ENCODE data around the gene LMF2.

The LMF2 gene

DNA sequence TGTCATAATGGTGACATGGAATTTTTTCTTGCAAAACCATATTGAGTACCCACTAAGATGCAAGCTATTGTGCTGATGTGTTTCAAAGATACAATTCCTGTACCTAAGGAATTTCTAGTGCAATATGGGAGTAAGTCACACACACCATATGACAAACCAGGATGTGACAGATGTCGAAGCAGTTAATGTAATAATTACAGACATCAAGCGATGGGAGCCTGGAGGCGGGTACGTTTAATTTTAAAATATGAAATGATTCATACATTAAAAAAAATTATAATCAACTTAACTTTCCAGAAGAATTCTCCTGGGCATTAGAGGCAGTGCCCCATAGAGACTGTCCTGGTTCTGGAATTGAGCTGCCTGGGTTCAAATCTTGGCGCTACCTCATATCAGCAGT, 49.2 kb upstream of the LMF2 start:
- POLR2A ChIA-PET = no interaction called here
- Histone ChIP-seq H3K27ac (ENCODE audit: extremely low read depth, low read depth, low read length) (no peak overlapping the region), H3K4me1 (ENCODE audit: control insufficient read depth, insufficient read depth, low read length) (no peaks in the 10 kb centered on the region), H3K4me3 (ENCODE audit: low read depth, low read length) (no peak overlapping the region), H3K36me3 (ENCODE audit: control insufficient read depth in 2 of 2, insufficient read depth in 1 of 2, low read length in 2 of 2) (no peaks in the 10 kb centered on the region), H3K9me3 (ENCODE audit: control insufficient read depth, insufficient read depth, low read depth, low read length) (no peaks in the 10 kb centered on the region)
- TF ChIP-seq ZNF266 (tag by site-specific recombination; IDR thresholded peaks at IDR 0.05; ENCODE audit: low read depth) (no peak), SP2 (tag by site-specific recombination; IDR thresholded peaks at IDR 0.05) (no peak), ZNF521 (tag by site-specific recombination; IDR thresholded peaks at IDR 0.05) (no peak), ZNF747 (tag by site-specific recombination; IDR thresholded peaks at IDR 0.05) (no peak), ZNF169 (tag by site-specific recombination; IDR thresholded peaks at IDR 0.05) (no peak), PRDM1 (tag by site-specific recombination; IDR thresholded peaks at IDR 0.05) (no peak), ZNF843 (tag by site-specific recombination; IDR thresholded peaks at IDR 0.05) (no peak), REPIN1 (tag by site-specific recombination; IDR thresholded peaks at IDR 0.05; ENCODE audit: low read depth) (no peak), ZNF174 (tag by site-specific recombination; IDR thresholded peaks at IDR 0.05) (no peak), ZNF610 (tag by site-specific recombination; IDR thresholded peaks at IDR 0.05; ENCODE audit: borderline replicate concordance) (no peak), ZNF626 (tag by site-specific recombination; IDR thresholded peaks at IDR 0.05) (no peak), ZEB2 (tag by site-specific recombination; IDR thresholded peaks at IDR 0.05) (no peak), ZNF560 (tag by site-specific recombination; IDR thresholded peaks at IDR 0.05; ENCODE audit: borderline replicate concordance) (no peak)
- TF ChIP-seq, protein P1, sequence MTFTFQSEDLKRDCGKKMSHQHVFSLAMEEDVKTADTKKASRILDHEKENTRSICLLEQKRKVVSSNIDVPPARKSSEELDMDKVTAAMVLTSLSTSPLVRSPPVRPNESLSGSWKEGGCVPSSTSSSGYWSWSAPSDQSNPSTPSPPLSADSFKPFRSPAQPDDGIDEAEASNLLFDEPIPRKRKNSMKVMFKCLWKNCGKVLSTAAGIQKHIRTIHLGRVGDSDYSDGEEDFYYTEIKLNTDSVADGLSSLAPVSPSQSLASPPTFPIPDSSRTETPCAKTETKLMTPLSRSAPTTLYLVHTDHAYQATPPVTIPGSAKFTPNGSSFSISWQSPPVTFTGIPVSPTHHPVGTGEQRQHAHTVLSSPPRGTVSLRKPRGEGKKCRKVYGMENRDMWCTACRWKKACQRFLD (tag by site-specific recombination; IDR thresholded peaks at IDR 0.05) = no peak
- TF ChIP-seq, protein P2, sequence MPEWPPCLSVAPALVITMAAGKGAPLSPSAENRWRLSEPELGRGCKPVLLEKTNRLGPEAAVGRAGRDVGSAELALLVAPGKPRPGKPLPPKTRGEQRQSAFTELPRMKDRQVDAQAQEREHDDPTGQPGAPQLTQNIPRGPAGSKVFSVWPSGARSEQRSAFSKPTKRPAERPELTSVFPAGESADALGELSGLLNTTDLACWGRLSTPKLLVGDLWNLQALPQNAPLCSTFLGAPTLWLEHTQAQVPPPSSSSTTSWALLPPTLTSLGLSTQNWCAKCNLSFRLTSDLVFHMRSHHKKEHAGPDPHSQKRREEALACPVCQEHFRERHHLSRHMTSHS (tag by site-specific recombination; IDR thresholded peaks at IDR 0.05) = no peak
- TF ChIP-seq, protein P3, sequence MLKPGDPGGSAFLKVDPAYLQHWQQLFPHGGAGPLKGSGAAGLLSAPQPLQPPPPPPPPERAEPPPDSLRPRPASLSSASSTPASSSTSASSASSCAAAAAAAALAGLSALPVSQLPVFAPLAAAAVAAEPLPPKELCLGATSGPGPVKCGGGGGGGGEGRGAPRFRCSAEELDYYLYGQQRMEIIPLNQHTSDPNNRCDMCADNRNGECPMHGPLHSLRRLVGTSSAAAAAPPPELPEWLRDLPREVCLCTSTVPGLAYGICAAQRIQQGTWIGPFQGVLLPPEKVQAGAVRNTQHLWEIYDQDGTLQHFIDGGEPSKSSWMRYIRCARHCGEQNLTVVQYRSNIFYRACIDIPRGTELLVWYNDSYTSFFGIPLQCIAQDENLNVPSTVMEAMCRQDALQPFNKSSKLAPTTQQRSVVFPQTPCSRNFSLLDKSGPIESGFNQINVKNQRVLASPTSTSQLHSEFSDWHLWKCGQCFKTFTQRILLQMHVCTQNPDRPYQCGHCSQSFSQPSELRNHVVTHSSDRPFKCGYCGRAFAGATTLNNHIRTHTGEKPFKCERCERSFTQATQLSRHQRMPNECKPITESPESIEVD (tag by site-specific recombination; IDR thresholded peaks at IDR 0.05) = no peak
- CTCF ChIA-PET = interaction anchor here (0.8 to 1.8 kb wide), 4 partner anchors 12 to 218 kb away, joined by 3 to 6 read pairs (median 4); partner anchors contain the start of gene SCO2

DNA sequence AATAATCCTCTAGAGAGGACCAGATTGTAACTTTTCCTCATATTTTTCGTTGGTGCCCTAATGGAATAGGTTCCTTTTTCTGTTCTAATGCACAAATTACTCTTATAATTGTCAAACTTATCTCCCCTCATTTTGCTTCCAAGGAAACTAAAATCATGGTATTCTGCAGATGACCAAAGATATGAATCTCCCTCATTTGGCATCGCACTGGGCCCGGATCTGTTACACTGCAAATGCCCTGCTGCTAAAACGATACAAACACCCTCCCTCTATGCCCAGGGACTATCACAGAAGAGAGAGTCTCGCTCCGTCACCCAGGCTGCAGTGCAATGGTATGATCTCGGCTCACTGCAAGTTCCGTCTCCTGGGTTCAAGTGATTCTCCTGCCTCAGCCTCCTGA, 45.8 kb upstream of the LMF2 start:
- Histone ChIP-seq H3K4me1 (ENCODE audit: control insufficient read depth, insufficient read depth, low read length) (no peaks in the 10 kb centered on the region), H3K36me3 (ENCODE audit: control insufficient read depth in 2 of 2, insufficient read depth in 1 of 2, low read length in 2 of 2) (no peaks in the 10 kb centered on the region), H3K27ac (ENCODE audit: extremely low read depth, low read depth, low read length) (no peak overlapping the region), H3K9me3 (ENCODE audit: control insufficient read depth, insufficient read depth, low read depth, low read length) (no peaks in the 10 kb centered on the region), H3K4me3 (ENCODE audit: low read depth, low read length) (no peak overlapping the region)
- ChIA-PET POLR2A (no interaction called here), CTCF (interaction anchor here (0.6 to 2.9 kb wide), 2 partner anchors 10 to 68 kb away, joined by 3 to 21 read pairs; partner anchors contain the start of gene SYCE3)
- TF ChIP-seq ZNF112 (tag by site-specific recombination; IDR thresholded peaks at IDR 0.05) = no peak
- TF ChIP-seq, protein P1 (tag by site-specific recombination; IDR thresholded peaks at IDR 0.05) = no peak
- TF ChIP-seq, protein P4, sequence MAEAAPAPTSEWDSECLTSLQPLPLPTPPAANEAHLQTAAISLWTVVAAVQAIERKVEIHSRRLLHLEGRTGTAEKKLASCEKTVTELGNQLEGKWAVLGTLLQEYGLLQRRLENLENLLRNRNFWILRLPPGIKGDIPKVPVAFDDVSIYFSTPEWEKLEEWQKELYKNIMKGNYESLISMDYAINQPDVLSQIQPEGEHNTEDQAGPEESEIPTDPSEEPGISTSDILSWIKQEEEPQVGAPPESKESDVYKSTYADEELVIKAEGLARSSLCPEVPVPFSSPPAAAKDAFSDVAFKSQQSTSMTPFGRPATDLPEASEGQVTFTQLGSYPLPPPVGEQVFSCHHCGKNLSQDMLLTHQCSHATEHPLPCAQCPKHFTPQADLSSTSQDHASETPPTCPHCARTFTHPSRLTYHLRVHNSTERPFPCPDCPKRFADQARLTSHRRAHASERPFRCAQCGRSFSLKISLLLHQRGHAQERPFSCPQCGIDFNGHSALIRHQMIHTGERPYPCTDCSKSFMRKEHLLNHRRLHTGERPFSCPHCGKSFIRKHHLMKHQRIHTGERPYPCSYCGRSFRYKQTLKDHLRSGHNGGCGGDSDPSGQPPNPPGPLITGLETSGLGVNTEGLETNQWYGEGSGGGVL (tag by site-specific recombination; IDR thresholded peaks at IDR 0.05) = no peak
- no peak for TF ChIP-seq ZNF654 (tag by site-specific recombination; IDR thresholded peaks at IDR 0.05; ENCODE audit: low read depth)
- TF ChIP-seq ZNF548 (tag by site-specific recombination; IDR thresholded peaks at IDR 0.05) = no peak
- TF ChIP-seq, protein P5, sequence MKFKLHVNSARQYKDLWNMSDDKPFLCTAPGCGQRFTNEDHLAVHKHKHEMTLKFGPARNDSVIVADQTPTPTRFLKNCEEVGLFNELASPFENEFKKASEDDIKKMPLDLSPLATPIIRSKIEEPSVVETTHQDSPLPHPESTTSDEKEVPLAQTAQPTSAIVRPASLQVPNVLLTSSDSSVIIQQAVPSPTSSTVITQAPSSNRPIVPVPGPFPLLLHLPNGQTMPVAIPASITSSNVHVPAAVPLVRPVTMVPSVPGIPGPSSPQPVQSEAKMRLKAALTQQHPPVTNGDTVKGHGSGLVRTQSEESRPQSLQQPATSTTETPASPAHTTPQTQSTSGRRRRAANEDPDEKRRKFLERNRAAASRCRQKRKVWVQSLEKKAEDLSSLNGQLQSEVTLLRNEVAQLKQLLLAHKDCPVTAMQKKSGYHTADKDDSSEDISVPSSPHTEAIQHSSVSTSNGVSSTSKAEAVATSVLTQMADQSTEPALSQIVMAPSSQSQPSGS (tag by site-specific recombination; IDR thresholded peaks at IDR 0.05; ENCODE audit: low read depth) = no peak
- no peak for TF ChIP-seq KLF1 (tag by site-specific recombination; IDR thresholded peaks at IDR 0.05)
- TF ChIP-seq ZNF777 (tag by site-specific recombination; IDR thresholded peaks at IDR 0.05; ENCODE audit: borderline replicate concordance) = no peak
- TF ChIP-seq, protein P6, sequence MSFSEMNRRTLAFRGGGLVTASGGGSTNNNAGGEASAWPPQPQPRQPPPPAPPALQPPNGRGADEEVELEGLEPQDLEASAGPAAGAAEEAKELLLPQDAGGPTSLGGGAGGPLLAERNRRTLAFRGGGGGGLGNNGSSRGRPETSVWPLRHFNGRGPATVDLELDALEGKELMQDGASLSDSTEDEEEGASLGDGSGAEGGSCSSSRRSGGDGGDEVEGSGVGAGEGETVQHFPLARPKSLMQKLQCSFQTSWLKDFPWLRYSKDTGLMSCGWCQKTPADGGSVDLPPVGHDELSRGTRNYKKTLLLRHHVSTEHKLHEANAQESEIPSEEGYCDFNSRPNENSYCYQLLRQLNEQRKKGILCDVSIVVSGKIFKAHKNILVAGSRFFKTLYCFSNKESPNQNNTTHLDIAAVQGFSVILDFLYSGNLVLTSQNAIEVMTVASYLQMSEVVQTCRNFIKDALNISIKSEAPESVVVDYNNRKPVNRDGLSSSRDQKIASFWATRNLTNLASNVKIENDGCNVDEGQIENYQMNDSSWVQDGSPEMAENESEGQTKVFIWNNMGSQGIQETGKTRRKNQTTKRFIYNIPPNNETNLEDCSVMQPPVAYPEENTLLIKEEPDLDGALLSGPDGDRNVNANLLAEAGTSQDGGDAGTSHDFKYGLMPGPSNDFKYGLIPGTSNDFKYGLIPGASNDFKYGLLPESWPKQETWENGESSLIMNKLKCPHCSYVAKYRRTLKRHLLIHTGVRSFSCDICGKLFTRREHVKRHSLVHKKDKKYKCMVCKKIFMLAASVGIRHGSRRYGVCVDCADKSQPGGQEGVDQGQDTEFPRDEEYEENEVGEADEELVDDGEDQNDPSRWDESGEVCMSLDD (tag by site-specific recombination; IDR thresholded peaks at IDR 0.05) = no peak
- TF ChIP-seq ZNF571 (tag by site-specific recombination; IDR thresholded peaks at IDR 0.05) = no peak
